Glutamatergic neuron (in vitro differentiated cells): ENCODE results near the gene ACTR3. TPM values are rescaled to one million over a fixed set of nuclear protein-coding genes. Genes with fewer than 3 reads are reported as not detected.

Experiments used
- DNase-seq: peaks from one replicate; pipeline ENCODE4 v3.0.0; 2022
- H3K27ac Mint-ChIP-seq: one replicate; pipeline ENCODE4 v1.8.0; 2020; ENCODE audit warnings: mild to moderate bottlenecking, mixed read lengths, inconsistent platforms; ENCODE audit not compliant: unreplicated experiment
- H3K27me3 Mint-ChIP-seq: one replicate; pipeline ENCODE4 v1.8.0; 2020; ENCODE audit warnings: mild to moderate bottlenecking, moderate library complexity, mixed read lengths, inconsistent platforms; ENCODE audit not compliant: unreplicated experiment
- H3K36me3 Mint-ChIP-seq: one replicate; pipeline ENCODE4 v1.8.0; 2020; ENCODE audit warnings: mild to moderate bottlenecking, mixed read lengths, inconsistent platforms; ENCODE audit not compliant: unreplicated experiment
- H3K4me1 Mint-ChIP-seq: one replicate; pipeline ENCODE4 v1.8.0; 2020; ENCODE audit warnings: mild to moderate bottlenecking, low read depth, mixed read lengths, inconsistent platforms; ENCODE audit not compliant: unreplicated experiment
- H3K4me3 Mint-ChIP-seq: one replicate; pipeline ENCODE4 v1.8.0; 2020; ENCODE audit warnings: mild to moderate bottlenecking, mixed read lengths, inconsistent platforms; ENCODE audit not compliant: unreplicated experiment
- H3K9me3 Mint-ChIP-seq: one replicate; pipeline ENCODE4 v1.8.0; 2020; ENCODE audit warnings: mild to moderate bottlenecking, moderate library complexity, mixed read lengths, inconsistent platforms; ENCODE audit not compliant: unreplicated experiment
- CTCF ChIP-seq: fragments of 200-600 bp; sonication (generic); IDR thresholded peaks from one replicate; pipeline ENCODE4 v1.5.0; 2021; ENCODE audit not compliant: partially characterized antibody, unreplicated experiment
- total RNA-seq: library from RNA; stranded (reverse); fragmentation: NEBNext Ultra II Directional; extraction: Animal tissue kit (Norgen Biotek cat#: 25700); gene quantifications from one replicate; pipeline ENCODE4 v1.2.1, GENCODE V29; 2021; ENCODE audit not compliant: unreplicated experiment

Gene ACTR3
- total RNA-seq, 1 donor from 2014 or later: 154 TPM

DNA sequence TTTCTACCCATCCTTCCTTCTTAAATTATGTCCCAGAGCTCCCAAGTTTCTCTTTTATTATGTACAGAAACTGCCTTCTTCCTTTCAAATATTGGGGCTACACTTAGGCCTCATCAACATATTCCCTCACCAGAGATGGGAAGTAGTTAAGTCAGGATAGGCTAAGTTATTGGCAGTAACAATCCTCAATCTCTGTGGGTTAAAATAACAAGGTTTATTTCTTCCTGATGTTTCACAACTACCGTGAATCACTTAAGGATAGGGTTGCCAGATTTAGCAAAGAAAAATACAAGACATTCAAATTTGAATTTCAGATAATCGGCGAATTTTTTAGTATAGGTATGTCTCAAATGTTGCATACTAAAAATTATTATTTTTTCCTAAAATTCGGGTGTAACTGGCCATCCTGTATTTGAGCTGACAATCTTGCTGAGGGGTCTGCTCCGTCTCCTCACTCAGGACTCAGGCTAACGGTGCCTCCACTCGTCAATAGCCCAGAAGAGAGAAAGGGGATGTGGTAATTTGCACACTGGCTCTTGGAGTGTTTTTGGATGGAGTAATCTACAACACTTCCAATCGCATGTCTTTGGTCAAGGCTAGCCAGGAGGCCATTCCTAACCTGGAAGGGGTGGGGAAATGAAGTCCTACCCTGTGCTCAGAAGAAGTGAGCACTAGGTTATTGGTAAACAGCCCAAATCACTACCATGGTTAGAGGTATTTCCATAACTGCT is 91.7 kb downstream of the ACTR3 start:
- TF ChIP-seq CTCF: no peak
- Mint-ChIP-seq H3K27ac (no peak overlapping the region), H3K36me3 (peaks cover 7% of the 10 kb centered on the region), H3K27me3 (peaks cover 3% of the 10 kb centered on the region), H3K9me3 (peaks cover 7% of the 10 kb centered on the region), H3K4me3 (no peak overlapping the region), H3K4me1 (peaks cover 12% of the 10 kb centered on the region)
- DNase-seq: no peak

DNA sequence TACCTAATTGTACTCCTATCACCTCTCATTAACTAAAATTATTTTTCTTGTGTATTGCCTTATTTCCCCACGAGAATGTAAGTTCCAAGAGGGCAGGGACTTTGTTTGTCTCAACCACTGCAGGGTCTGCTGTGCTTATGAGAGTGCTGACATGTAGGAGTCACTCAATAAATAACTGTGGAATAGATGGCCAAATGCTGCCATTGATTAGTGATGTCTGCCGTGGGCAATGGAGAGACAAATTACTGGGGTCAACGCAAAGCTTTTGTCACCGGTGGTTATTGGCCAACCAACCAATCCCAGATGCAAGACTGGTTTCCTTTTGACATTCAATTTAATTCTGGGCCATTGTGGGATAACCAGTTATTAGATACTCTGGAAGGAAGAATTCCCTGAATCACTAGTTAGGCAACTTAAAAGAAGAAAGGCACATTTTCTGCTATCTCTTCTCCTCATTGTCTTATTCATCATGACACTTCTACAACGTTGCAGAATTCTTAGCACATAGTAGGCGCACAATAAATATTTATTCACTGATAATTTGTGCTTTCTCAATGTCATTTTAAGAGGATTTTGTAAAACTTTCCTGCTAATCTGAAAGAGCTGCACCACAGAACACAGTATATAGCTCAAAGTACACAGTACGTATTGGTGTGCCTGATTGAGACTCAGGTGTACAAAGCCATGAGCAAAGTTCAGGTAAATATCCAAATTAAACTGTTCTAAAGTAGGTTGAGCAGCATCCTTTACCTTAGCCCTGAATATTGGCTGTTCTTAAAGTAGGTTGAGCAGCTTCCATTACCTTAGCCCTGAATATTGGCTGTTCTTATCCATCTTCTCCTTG is 95.9 kb downstream of the ACTR3 start:
- peaks cover 2% of the 10 kb centered on the region for H3K4me1 Mint-ChIP-seq
- no peak for TF ChIP-seq CTCF
- H3K27me3 Mint-ChIP-seq: no peaks in the 10 kb centered on the region
- peaks cover 11% of the 10 kb centered on the region for H3K36me3 Mint-ChIP-seq
- DNase-seq: no peak
- H3K27ac Mint-ChIP-seq: no peak overlapping the region
- H3K9me3 Mint-ChIP-seq: peaks cover 3% of the 10 kb centered on the region
- no peak overlapping the region for H3K4me3 Mint-ChIP-seq

DNA sequence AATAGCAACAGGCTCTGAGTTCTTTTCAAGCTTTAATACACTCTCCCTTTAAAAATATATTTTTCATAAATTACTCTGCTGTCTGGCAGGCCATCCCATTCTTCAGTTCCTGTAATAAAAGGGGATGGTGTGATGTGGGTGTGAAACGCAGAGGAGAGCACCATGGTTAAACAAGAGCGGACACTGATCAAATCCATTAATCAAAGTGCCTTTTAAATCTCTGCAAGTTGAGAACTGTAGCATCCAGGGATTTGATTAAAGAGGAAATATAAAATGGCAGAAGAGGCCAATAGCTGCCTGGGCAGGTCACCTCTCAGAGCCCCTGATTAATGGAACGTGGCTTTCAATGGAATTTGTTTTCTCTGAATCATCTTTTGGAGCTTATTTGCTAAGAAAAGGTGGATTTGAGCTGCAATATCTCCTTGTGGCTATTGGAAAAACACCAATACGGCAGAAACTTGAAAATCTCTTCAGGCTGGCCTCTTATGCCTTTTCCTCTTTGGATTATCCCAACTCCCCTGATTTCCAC is 96.9 kb downstream of the ACTR3 start:
- no peaks in the 10 kb centered on the region for H3K4me1 Mint-ChIP-seq
- peaks cover 4% of the 10 kb centered on the region for H3K36me3 Mint-ChIP-seq
- no peak overlapping the region for H3K4me3 Mint-ChIP-seq
- TF ChIP-seq CTCF: no peak
- DNase-seq: no peak
- H3K9me3 Mint-ChIP-seq: peaks cover 3% of the 10 kb centered on the region
- H3K27me3 Mint-ChIP-seq: no peaks in the 10 kb centered on the region
- H3K27ac Mint-ChIP-seq: no peak overlapping the region

DNA sequence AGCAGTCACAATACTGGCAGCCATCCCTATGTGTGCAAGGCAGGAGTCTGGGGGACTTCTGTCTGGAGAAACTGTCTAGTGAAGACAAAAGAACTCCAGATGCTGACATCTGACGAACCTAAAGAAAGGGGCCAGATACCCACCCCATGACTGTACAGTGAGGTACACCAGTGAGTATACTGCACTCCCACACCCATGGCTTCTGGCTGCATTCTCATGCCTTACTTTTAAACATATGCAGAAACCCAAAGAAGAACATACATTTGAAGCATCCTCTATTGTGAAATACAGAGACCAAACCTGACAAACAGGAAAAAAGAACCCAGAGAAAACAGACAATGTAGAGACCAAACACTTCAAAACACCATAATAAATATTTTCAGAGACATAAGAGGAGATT is 102.2 kb downstream of the ACTR3 start:
- H3K27me3 Mint-ChIP-seq: no peaks in the 10 kb centered on the region
- no peak for TF ChIP-seq CTCF
- DNase-seq: no peak
- H3K4me3 Mint-ChIP-seq: no peak overlapping the region
- peaks cover 3% of the 10 kb centered on the region for H3K9me3 Mint-ChIP-seq
- H3K36me3 Mint-ChIP-seq: peaks cover 4% of the 10 kb centered on the region
- H3K27ac Mint-ChIP-seq: no peak overlapping the region
- no peaks in the 10 kb centered on the region for H3K4me1 Mint-ChIP-seq
